C4-2B (cell line): ENCODE measurements around the gene GDPD2.

Experiments
- H3K27ac ChIP-seq: fragments of 450-650 bp; 2 replicates; pipeline ENCODE4 v1.5.1; 2017
- CTCF ChIP-seq: fragments of 450-650 bp; conservative IDR thresholded peaks from 2 replicates; pipeline ENCODE4 v1.5.1; 2017; ENCODE audit warnings: mild to moderate bottlenecking
- ZFX ChIP-seq: fragments of 450-650 bp; IDR thresholded peaks from 2 replicates; pipeline ENCODE4 v1.6.1; 2017

The GDPD2 gene

GRCh38 chrX:70421618-70422017 lies 1.5 kb upstream of the GDPD2 start:
- no peak overlapping the region for H3K27ac ChIP-seq
- no peak for TF ChIP-seq ZFX

- no peak overlapping the region for H3K27ac ChIP-seq
Measured at GRCh38 chrX:70423936-70424675, 992 bp downstream of the GDPD2 start.

GRCh38 chrX:70424801-70425200 lies 1.7 kb downstream of the GDPD2 start:
- H3K27ac ChIP-seq, result no peak overlapping the region
- TF ChIP-seq ZFX (no peak), CTCF (no peak)

More at GRCh38 chrX:70423936-70424675, 992 bp downstream of the GDPD2 start:
- no peak for TF ChIP-seq CTCF
- no peak for TF ChIP-seq ZFX

- no peak for TF ChIP-seq ZFX
- H3K27ac ChIP-seq, result no peak overlapping the region
Measured at GRCh38 chrX:70426286-70427278, 3.5 kb downstream of the GDPD2 start.

GRCh38 chrX:70427365-70427764 lies 4.3 kb downstream of the GDPD2 start:
- no peak overlapping the region for H3K27ac ChIP-seq
- no peak for TF ChIP-seq CTCF
- TF ChIP-seq ZFX, result no peak

- TF ChIP-seq ZFX, result no peak
- no peak for TF ChIP-seq CTCF
- no peak overlapping the region for H3K27ac ChIP-seq
Measured at GRCh38 chrX:70429759-70430158, 6.6 kb downstream of the GDPD2 start.

GRCh38 chrX:70432936-70433847 lies 10.1 kb downstream of the GDPD2 start:
- peak overlapping the region; percentile 69 for H3K27ac ChIP-seq
- TF ChIP-seq ZFX (no peak), CTCF (no peak)
